ENCODE measurements around the gene CKAP2L.

Gene CKAP2L

DNA sequence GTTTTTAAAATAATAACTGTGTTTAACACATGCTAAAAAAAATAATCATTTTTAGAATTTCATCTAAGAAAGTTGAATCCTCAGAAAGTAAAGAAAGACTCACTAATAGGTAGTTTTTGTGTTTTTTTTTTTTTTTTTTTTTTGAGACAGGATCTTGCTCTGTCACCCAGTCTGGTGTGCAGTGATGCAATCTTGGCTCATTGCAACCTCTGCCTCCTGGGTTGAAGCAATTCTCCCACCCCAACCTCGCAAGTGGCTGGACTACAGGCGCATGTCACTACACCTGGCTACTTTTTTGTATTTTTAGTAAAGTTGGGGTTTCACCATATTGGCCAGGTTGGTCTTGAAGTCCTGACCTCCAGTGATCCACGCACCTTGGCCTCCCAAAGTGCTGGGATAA lies 7.1 kb downstream of the CKAP2L start:
- FAIRE-seq = no peak

DNA sequence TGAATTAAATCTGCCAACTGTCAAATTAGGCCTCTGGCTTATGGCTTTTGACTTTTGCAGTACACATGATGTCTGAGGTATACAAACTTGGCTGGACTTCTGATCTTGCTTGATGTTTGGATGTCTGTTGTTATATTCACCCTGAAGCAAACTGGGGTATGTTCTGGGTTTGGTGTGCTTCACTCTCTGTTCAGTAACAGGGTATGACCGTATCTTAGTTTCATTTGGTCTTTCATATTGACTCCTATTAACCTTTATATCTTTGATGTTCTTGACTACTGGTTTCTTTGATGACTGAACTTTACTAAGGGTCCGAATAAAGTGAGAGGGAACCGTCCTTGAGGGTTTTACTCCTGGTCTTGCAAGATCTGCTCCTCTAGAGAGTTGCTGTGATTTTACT lies 8.2 kb downstream of the CKAP2L start:
- no peak for FAIRE-seq

DNA sequence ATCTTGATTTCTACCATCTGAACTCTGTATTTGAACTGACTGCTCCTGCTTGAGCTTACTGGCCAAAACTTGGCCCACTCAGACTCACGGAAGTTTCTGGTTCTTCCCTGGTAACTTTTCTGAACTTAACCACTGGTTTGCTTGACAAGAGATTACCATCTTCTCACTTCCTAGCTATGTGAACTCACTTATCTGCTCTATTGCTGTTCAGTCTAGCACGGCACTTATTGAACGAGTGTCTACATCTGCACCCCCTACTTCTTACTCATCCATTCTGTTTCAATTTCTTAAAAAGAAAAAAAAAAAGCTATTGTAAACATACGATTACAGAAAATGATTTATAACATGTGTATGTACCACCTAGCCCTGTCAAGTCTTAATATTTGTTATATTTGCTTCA lies 9.0 kb downstream of the CKAP2L start:
- FAIRE-seq = no peak

DNA sequence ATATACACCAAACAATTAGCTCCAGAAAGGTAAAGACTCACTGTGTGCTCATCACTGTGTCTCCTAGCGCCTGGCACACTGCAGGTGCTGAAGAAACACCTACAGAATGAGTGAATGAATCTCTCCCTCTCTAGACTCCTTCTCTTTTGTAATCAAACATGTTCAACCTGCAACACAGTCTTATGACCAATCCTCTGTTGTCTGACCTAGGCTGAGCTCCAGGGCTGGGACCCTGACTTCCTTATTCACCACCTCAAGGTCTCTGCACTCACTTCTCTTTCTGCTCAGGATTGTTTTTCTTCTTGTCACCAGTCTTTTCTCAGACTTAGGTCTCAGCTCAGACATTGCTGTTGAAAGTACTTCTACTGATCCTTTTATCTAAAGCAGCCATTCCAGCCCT lies 9.8 kb downstream of the CKAP2L start:
- FAIRE-seq = no peak

DNA sequence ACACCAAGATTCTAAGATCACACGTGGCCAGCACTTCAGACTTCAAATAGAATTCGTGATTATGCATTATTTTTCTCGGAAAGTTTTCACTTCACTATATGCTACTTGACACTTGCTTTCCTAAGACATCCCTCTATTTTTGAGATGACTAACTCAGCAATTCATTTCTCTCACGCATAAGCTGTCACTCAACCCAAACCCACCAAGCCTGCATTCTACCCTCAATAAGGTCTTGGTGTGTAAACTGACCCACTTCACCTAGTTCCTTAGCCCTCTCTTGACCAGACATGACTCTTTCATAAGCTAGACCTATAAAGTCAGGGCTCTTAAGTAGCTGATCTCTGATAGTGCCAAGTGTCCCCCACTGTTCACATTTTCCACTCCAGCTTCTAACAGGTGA lies 11.7 kb downstream of the CKAP2L start:
- no peak for FAIRE-seq

DNA sequence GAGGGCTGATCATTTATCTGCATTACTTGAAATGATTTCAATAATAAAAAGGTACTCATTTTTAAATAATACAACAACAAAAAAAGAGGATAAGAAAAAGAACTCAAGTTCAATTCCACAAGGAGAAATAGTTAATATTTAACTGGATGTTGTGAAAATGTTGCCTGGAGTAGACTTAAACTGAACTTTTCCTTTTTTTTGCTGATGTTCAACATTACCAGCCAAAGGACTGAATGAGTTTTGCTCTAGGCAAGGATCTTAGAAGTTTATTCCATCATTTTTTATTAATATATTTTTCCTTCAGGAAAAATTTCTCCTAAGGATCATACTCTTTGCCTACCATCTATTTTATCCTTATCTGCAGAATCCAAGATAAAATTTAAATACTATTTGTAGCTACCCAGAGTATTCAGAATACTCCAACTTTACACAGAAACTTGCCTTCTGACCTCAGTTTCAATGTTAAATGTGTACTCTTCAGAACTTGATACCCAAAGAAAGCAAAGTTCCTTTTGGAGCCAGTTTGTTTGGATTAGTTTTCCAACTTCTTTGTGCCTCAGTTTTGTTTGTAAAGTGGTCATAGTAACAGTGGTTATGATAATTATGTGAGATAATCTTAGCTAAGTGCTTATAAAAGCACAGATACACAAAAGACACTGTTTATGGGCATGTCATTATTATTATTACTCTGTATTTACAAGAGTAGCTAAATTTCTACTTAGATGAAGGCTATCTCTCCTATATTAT lies 12.8 kb downstream of the CKAP2L start:
- no peak for FAIRE-seq

DNA sequence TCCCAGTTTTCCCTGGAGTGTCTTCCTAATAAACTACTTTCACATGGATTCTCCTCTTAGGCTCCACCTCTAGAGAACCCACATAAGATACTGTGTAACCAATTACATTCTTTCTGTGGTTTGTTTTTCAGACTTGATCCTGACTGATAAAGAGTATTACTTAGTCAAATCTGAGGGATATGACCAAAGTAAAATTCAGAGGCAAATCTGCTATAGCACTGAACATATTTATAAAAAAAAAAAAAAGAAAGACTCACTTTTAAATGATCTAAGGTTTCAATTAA lies 13.9 kb downstream of the CKAP2L start:
- FAIRE-seq = no peak

DNA sequence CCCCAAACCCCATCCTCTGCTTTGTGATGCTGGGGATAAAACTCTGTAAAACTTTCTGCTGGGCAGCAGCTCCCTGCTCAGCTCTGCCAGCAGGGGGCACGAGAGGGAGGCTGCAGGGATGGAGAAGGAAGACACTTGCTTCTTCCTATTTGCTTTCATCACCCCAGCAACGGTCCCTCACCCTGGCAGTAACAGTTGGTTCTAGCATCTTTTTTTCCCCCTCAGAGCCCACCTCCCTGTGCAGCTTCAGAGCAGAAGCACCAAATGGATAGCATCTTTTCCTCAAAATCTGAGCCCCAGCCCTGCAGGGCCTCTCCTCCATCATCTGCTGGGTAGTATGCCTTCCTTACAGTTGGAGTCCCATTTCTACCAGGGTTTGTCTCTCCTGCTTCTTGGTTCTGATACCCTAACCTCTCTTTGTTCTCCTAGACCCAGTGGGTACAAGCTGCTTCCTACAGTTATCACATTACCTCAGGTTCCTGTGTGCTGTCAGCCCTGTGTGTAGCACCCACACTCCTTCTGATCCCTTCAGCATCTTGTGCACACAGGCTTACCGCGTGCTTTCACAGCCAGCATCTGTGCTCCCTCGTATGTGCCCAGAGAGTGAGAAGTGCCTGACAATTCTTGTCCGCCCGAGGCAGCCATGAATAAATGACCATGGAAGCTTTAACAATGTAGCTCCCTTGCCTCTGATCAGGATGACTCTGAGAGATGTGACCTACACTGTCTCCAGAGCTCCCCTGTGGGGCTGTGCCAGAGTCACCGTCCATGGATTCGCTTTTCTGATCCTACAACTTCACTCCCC lies 14.5 kb downstream of the CKAP2L start:
- FAIRE-seq = no peak

DNA sequence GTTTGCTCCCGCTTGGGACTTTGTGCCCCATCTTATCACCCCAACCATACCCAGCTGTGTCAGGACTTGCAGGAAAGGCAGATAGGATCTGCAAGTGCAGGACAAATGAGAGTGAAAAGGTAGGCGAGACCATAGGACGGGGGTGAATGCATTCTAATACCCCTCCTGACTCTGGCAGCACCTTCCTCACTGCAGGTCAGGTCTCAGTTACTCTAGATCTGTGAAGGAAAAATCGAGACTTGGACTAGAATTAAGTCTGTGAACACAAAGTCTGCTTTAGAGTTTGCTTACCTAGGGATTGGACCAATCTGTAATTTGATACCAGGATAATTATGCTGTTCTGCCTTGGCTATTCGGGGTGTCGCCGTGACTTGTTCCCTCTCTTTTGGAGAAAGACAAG lies 23.9 kb downstream of the CKAP2L start:
- FAIRE-seq = no peak

DNA sequence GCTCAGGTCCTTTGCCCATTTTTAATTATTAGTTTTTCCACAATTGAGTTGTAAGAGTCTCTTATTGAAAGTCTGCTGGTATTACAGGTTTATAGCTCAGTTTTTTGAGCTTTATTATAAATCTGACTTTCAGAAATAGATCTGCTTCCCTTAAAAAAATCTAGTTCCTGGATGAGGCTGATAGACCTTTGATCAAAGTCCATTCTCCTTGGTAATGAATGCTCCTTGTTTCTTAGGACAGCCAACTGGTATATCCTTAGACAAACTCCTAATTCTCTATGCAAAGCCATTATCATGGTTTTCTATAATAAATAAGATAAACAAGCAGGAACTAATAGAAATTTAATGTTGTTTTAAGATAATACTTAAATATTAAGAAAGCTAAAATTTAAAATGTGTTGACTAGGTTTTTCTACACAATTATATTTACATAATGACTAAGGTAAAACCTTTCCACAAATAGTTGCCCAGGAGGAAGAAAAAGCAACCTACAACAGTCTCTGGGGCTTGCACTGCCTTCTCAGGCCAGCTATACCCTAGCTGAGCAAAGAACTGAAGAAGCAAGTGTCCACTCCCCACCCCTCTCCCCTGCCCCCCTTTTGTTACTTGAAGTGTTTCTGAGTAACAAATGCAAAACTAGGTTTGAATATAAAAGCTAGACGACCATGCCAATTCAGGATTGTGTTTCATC lies 26.7 kb downstream of the CKAP2L start:
- no peak for FAIRE-seq

DNA sequence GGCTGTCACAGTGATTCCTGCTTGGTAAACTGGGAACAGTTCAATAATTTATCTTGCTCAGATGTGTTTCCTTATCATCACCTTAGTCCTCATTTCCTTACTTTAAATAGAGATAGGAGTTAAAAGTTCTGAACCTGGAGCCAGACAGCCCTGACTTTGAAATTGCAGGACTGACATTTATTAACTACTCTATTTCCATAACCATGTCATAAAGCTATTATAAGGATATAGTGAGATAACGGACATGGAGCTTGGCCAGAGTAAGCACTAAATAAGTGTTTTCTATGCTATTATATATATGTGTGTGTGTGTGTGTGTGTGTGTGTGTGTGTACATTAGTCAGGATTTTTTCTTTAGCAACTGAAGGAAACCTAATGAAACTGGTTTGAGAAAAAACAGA lies 30.5 kb downstream of the CKAP2L start:
- no peak for FAIRE-seq

DNA sequence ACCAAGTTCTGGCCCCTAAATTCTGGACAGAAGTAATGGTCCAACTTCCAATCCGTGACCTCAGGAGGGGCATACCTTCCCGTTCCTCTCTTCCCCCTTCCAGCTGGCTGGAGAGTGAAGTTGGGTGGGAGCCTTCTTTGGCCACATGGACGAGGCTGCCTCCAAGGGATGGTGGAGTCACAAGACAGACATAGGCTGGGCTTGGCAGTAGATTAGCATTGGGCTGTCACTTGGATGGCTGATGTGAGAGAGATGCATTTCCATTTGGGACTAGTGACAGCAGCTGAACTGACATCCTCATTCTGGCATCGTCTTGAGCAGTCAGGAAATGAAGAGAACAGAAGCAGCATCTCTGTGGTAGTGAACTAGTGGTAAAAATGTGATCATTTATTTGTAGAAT lies 31.0 kb downstream of the CKAP2L start:
- no peak for FAIRE-seq

DNA sequence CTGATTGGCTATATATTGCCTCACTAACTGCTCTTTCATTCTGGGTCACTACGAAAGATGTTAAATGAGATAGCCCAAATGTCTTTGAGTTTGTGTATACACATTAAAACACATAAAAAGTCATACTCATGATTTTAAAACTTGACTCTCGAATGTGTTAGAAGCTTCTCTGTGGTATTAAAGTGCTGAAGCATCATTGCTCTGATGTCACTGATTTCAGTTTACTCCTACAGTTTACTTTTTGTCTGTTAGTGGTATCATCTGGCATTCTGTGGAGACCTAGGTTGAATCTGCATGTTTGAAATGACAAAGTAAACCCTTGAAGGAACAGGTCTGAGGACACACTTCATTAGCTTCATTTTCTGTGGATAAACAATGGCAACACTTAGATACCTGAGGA lies 32.9 kb downstream of the CKAP2L start:
- FAIRE-seq = no peak

DNA sequence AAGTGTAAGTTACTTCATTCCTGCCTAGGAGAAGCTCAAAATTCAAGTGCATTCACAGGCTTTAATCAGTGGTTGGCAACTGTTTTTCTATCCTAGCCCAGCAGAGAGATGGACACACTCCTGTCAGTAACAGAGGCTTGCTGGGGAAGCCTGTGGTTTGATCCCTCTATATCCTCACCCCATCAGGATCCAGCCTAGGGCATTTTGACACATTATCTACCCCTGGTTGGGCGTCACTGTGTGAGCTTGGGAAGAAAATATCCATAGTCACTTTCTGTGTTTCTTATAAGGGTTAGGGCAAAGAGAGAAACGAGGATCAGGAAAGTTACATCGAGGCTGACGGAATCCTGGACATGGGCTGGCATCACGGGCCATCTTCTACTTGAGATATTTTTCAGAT lies 33.6 kb downstream of the CKAP2L start:
- no peak for FAIRE-seq

DNA sequence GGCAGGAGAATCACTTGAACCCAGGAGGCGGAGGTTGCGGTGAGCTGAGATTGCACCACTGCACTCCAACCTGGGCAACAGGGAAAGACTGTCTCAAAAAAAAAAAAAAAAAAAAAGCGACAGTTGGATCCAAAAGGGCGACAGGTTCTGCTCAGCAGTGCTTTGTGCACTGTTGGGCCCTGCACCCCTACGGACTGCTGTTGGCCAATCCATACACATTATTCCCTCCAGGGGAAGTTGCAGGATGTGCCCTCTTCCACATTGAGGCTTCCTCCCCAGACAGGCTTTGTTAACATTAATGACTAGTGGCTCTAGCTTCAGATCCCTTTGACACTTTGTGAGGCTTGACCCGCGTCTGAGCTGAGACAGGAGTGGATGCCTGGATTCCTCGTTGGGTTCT lies 34.2 kb downstream of the CKAP2L start:
- no peak for FAIRE-seq

DNA sequence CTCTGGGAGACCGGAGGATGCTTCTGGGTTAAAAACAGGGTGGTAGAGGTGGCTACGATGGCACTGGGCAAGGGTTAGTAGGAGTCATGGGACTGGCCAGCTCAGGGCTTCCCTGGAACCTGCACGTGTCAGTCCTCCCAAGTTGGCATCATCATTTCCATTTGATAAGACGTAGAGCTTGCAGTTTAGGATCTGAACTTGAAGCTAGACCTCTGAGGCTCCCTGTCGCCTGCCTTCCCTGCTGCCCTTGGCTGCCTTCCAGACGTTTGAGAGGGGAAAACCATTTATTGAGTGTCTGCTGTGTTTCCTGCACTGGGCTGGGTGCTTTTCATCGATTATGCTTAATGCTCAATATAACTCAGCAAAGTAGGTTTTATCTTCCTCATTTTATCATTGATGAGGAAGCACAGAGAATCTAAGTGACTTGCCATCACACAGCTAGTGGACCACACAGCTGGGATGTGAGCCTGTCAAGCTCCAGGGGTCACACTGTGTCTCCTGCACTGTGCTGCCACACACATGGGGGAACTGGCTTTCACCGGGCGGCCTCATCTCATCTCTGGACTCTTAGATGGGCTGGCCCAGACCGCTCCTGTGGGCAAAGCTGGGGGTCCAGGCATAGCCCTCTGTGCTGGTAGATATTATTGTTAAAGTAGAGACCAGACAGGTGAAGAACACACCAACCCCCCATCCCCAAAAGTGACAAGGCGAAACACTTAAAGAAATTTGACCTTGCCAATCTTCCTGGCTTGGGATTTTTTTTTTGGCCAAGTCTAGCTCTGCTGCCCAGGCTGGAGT lies 35.8 kb downstream of the CKAP2L start:
- FAIRE-seq = no peak

DNA sequence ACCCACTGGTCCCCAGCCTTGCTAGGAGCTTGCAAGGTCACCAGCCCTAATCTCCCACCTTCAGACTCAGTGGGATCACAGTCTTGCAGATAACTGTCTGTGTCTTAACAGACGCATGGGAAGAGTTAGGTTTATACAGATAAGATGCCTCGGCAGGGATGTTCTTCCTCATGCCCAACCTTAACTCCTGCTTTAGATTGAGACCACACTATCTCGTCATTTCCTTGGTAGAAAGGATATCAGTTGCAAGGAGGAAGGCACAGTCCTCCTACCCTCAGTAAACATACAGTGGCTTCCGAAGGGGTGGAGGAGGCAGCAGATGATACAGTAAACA lies 36.4 kb downstream of the CKAP2L start:
- FAIRE-seq = no peak

DNA sequence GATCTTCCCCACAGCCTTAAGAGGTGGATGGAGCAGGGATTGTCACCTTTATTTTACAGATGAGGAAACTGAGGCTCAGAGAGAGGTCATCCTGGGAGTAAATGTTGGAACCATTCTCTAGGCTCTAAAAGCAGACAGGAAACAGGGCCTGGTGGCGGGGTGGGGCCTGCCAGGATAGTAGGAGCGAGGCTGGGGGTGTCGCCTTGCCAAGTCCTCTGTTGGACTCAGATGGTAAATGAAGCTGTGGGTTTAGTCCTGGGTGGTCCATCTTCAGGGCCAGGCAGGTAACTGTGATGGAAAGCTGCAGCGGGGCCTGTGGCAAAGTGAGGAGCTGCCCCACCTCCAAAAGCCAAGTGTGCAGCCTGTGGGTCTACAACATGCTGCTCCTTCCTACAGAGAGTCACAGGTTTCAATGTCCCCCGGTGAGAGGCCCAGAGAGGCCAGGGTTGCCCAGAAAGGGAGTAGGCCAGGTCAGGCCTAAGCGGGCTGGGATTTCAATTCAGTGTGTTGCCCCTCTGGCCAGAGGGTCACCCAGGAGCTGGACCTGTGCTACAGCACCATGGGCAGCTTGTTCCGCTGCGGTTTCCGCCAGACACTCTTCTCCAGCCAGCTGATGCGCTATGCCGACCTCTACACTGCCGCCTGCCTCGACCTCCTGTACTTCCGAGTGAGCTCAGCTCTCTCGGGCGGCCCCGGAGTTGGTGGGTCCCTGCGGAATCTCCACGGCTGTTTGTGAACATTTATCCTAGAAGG lies 37.0 kb downstream of the CKAP2L start:
- no peak for FAIRE-seq

DNA sequence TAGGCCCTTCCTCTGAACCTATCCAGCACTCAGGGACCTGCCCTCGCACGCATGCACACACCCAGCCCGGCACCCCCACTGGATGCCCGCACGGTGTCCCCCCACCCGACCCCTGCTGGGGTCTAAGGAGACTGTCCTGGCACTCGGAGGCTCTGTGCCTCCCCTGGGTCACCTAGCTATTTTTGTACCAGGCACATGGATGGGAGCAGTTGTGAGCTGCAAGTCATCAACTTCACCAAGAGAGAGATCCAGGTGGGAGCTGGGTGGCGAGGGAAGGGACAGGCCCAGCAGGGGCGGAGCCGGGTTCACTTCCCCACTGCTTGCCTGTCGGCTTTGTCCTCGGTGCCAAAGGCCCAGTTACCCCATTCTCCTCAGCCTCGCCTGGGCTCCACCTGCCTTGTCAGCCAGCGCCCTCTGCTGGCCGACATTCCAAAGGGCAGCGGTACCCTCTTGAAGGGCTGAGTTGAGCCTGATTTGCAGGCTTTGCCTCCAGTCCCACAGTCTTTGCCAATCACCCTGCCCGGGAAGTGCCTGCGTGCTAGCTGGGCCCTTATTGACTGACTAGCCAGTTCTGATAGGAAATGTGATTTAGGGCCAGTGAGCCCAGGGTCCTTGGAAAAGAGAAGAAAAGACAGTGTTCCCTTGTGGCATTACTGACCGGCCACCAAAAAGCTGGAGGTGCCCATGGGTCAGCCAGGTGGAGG lies 37.8 kb downstream of the CKAP2L start:
- FAIRE-seq = no peak

DNA sequence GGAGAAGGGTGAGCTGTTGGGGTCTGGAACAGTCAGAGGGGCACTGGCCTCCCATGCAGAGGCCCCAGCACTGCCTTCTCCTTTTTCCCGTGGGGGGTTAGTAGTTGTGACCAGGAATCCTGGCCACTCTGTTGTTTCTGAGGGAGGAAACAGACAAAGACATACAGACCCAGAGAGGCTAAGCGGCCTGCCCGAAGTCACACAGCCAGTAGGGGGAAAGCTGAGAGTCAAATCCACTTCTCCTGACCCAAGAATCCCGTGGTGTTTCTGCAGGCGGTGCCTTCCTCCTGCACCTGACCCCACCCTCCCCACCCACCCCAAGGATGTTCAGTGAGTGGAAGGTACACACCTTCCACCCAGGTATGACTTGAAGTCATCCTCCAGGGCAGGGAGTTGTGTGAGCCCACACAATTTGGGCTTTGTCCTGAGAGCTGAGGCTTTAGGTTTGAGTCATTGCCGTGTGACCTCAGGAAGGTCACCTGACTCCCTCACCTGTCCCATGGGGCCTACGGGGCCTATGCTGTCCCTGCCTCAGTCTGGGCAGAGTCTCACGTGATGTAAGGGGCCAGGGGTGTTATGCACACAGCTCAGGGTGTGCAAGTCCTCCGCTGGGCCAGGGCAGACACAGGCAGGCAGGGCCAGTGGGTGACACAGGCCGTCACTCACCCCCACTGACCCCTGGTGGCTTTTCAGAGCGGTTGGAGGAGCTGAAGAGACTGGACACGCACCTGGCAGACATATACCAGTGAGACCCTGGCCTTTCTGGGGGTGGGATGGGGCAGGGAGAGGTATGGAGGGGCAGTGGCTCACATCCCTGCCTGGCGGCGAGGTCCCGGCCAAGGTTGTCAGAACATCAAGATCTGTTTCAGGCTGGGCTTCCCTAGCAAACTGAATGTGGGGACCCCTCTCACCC lies 38.6 kb downstream of the CKAP2L start:
- FAIRE-seq = no peak
